GM12892 (cell line): ENCODE measurements around the gene IFNAR2.

Experiments
- POLR2A ChIP-seq: IDR thresholded peaks from 2 replicates; pipeline ENCODE4 v1.6.1; 2011; ENCODE audit warnings: low read depth, low read length, control low read depth
- POLR2AphosphoS5 ChIP-seq: IDR thresholded peaks from 2 replicates; pipeline ENCODE4 v1.6.1; 2011; ENCODE audit warnings: low read depth, low read length, control low read depth
- TAF1 ChIP-seq: IDR thresholded peaks from 2 replicates; pipeline ENCODE4 v1.6.1; 2011; ENCODE audit warnings: low read depth, mild to moderate bottlenecking, control low read depth, low read length, borderline replicate concordance

DNA sequence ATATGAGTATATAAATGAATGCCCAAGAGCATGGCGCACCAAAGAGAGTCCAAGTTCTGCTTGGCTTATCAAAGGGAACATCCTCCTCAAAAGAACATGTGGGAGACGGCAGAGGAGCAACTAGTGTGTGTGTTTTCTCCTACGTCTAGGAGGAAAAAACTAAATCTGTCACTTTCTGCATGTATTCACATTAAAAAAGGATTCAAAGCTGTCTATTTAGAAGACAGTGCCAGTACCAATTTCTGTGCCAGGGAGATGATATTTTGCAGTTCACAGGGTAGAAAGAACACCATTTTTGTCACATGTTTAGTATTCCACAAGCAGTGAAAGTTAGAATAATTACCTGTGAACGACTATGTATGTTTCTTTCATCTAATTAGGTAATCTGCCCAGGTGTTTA lies 42.5 kb upstream of the IFNAR2 start:
- TF ChIP-seq POLR2A (no peak), TAF1 (no peak), POLR2AphosphoS5 (no peak)
